ENCODE data around the gene C12orf43.
A peak's percentile ranks its signal among the peaks of the same experiment; 100 is the strongest.

The C12orf43 gene

GRCh38 chr12:121001841-121002483, 14.3 kb downstream of the C12orf43 start:
- CTCF ChIA-PET: no interaction called here
- DNase-seq (ENCODE audit: extremely low spot score): no peak
- TF ChIP-seq, protein P1, sequence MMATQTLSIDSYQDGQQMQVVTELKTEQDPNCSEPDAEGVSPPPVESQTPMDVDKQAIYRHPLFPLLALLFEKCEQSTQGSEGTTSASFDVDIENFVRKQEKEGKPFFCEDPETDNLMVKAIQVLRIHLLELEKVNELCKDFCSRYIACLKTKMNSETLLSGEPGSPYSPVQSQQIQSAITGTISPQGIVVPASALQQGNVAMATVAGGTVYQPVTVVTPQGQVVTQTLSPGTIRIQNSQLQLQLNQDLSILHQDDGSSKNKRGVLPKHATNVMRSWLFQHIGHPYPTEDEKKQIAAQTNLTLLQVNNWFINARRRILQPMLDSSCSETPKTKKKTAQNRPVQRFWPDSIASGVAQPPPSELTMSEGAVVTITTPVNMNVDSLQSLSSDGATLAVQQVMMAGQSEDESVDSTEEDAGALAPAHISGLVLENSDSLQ (IDR thresholded peaks at IDR 0.05): no peak
- no peak for TF ChIP-seq BHLHE40 (IDR thresholded peaks at IDR 0.05; ENCODE audit: borderline replicate concordance)
- TF ChIP-seq ELF4 (IDR thresholded peaks at IDR 0.05): no peak
- TF ChIP-seq SUZ12 (IDR thresholded peaks at IDR 0.05): no peak
- TF ChIP-seq FOXK2 (IDR thresholded peaks at IDR 0.05): no peak
- POLR2A ChIA-PET: interaction anchor here (1.6 kb wide), 1 partner anchor 17 kb away, joined by 3 read pairs; no protein-coding TSS in a partner anchor

- ChIA-PET POLR2A (interaction anchor here (1.6 kb wide), 1 partner anchor 16 kb away, joined by 3 read pairs; no protein-coding TSS in a partner anchor), CTCF (no interaction called here)
- TF ChIP-seq ARNT (IDR thresholded peaks at IDR 0.05): no peak
- no peak for TF ChIP-seq LEF1 (IDR thresholded peaks at IDR 0.05; ENCODE audit: borderline replicate concordance)
- no peak for TF ChIP-seq CTBP1 (IDR thresholded peaks at IDR 0.05; ENCODE audit: borderline replicate concordance)
- TF ChIP-seq FOXM1 (IDR thresholded peaks at IDR 0.05; ENCODE audit: borderline replicate concordance): no peak
- no peak for TF ChIP-seq FOXK2 (IDR thresholded peaks at IDR 0.05)
- no peak for TF ChIP-seq ELF4 (IDR thresholded peaks at IDR 0.05)
- TF ChIP-seq NFRKB (IDR thresholded peaks at IDR 0.05): no peak
- no peak for TF ChIP-seq L3MBTL2 (conservative IDR thresholded peaks at IDR 0.05)
- no peak for TF ChIP-seq ZNF384 (IDR thresholded peaks at IDR 0.05)
- TF ChIP-seq TARDBP (IDR thresholded peaks at IDR 0.05): no peak
- no peak for TF ChIP-seq HDGF (IDR thresholded peaks at IDR 0.05; ENCODE audit: borderline replicate concordance)
- TF ChIP-seq SUZ12 (IDR thresholded peaks at IDR 0.05): no peak
- no peak for TF ChIP-seq FOXA1 (IDR thresholded peaks at IDR 0.05)
- TF ChIP-seq SP1 (IDR thresholded peaks at IDR 0.05): no peak
- TF ChIP-seq, protein P1 (IDR thresholded peaks at IDR 0.05): no peak
- TF ChIP-seq BHLHE40 (IDR thresholded peaks at IDR 0.05; ENCODE audit: borderline replicate concordance): no peak
- DNase-seq (ENCODE audit: extremely low spot score): no peak
Observed at GRCh38 chr12:121001060-121001459, 15.2 kb downstream of the C12orf43 start.

- DNase-seq (ENCODE audit: extremely low spot score): no peak
- ChIA-PET POLR2A (no interaction called here), CTCF (no interaction called here)
- TF ChIP-seq FOXK2 (IDR thresholded peaks at IDR 0.05): no peak
- no peak for TF ChIP-seq FOXM1 (IDR thresholded peaks at IDR 0.05; ENCODE audit: borderline replicate concordance)
- no peak for TF ChIP-seq LEF1 (IDR thresholded peaks at IDR 0.05; ENCODE audit: borderline replicate concordance)
- TF ChIP-seq ARNT (IDR thresholded peaks at IDR 0.05): no peak
- no peak for TF ChIP-seq ZNF384 (IDR thresholded peaks at IDR 0.05)
- no peak for TF ChIP-seq FOXA1 (IDR thresholded peaks at IDR 0.05)
- TF ChIP-seq NFRKB (IDR thresholded peaks at IDR 0.05): no peak
- no peak for TF ChIP-seq TARDBP (IDR thresholded peaks at IDR 0.05)
- TF ChIP-seq L3MBTL2 (conservative IDR thresholded peaks at IDR 0.05): no peak
- TF ChIP-seq, protein P1 (IDR thresholded peaks at IDR 0.05): no peak
- no peak for TF ChIP-seq SUZ12 (IDR thresholded peaks at IDR 0.05)
- TF ChIP-seq HDGF (IDR thresholded peaks at IDR 0.05; ENCODE audit: borderline replicate concordance): no peak
- TF ChIP-seq BHLHE40 (IDR thresholded peaks at IDR 0.05; ENCODE audit: borderline replicate concordance): no peak
- TF ChIP-seq SP1 (IDR thresholded peaks at IDR 0.05): no peak
Observed at GRCh38 chr12:121000530-121000929, 15.8 kb downstream of the C12orf43 start.

- POLR2A ChIA-PET: no interaction called here
- TF ChIP-seq SP1 (IDR thresholded peaks at IDR 0.05) (no peak), CTBP1 (IDR thresholded peaks at IDR 0.05; ENCODE audit: borderline replicate concordance) (no peak), NFRKB (IDR thresholded peaks at IDR 0.05) (no peak), LEF1 (IDR thresholded peaks at IDR 0.05; ENCODE audit: borderline replicate concordance) (no peak), BHLHE40 (IDR thresholded peaks at IDR 0.05; ENCODE audit: borderline replicate concordance) (no peak)
- TF ChIP-seq, protein P1 (IDR thresholded peaks at IDR 0.05): peak; percentile 54; the same call in 1 of the 2 replicates
- CTCF ChIA-PET: interaction anchor here (0.5 kb wide), 1 partner anchor 54 kb away, joined by 3 read pairs; no protein-coding TSS in a partner anchor
- no peak for DNase-seq (ENCODE audit: extremely low spot score)
Observed at GRCh38 chr12:120999191-121000120, 16.8 kb downstream of the C12orf43 start.

DNA sequence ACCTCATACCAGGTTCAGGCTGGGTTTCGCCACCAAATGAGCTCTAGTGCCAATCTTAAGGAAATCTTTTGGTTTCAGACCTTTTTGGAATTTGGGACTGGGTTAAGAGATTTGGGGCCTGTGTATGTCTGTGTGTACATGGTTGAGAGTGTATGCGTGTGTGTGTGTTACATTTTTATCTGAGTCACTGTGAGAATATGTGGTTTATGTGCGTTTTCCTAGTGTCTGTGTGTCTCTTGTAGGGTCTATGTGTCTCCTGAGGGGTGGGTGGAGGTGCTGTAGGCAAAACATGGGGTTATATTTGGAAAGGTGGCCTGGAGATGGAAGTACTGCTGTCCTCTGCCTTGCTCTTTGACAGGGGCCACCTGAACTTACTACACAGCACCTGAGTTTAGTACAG, 17.9 kb downstream of the C12orf43 start:
- TF ChIP-seq, protein P1 (IDR thresholded peaks at IDR 0.05): no peak
- TF ChIP-seq L3MBTL2 (conservative IDR thresholded peaks at IDR 0.05): no peak
- no peak for TF ChIP-seq CTBP1 (IDR thresholded peaks at IDR 0.05; ENCODE audit: borderline replicate concordance)
- no peak for TF ChIP-seq FOXM1 (IDR thresholded peaks at IDR 0.05; ENCODE audit: borderline replicate concordance)
- no peak for TF ChIP-seq LEF1 (IDR thresholded peaks at IDR 0.05; ENCODE audit: borderline replicate concordance)
- TF ChIP-seq ZNF384 (IDR thresholded peaks at IDR 0.05): no peak
- TF ChIP-seq HDGF (IDR thresholded peaks at IDR 0.05; ENCODE audit: borderline replicate concordance): no peak
- no peak for TF ChIP-seq FOXA1 (IDR thresholded peaks at IDR 0.05)
- no peak for TF ChIP-seq NFRKB (IDR thresholded peaks at IDR 0.05)
- no peak for TF ChIP-seq ARNT (IDR thresholded peaks at IDR 0.05)
- no peak for TF ChIP-seq SUZ12 (IDR thresholded peaks at IDR 0.05)
- CTCF ChIA-PET: no interaction called here

More for the DNA sequence above, 17.9 kb downstream of the C12orf43 start:
- POLR2A ChIA-PET: no interaction called here
- DNase-seq (ENCODE audit: extremely low spot score): no peak

All from HEK293T (cell line).